ENCODE measurements around the gene BAIAP2.

BAIAP2 gene

DNA sequence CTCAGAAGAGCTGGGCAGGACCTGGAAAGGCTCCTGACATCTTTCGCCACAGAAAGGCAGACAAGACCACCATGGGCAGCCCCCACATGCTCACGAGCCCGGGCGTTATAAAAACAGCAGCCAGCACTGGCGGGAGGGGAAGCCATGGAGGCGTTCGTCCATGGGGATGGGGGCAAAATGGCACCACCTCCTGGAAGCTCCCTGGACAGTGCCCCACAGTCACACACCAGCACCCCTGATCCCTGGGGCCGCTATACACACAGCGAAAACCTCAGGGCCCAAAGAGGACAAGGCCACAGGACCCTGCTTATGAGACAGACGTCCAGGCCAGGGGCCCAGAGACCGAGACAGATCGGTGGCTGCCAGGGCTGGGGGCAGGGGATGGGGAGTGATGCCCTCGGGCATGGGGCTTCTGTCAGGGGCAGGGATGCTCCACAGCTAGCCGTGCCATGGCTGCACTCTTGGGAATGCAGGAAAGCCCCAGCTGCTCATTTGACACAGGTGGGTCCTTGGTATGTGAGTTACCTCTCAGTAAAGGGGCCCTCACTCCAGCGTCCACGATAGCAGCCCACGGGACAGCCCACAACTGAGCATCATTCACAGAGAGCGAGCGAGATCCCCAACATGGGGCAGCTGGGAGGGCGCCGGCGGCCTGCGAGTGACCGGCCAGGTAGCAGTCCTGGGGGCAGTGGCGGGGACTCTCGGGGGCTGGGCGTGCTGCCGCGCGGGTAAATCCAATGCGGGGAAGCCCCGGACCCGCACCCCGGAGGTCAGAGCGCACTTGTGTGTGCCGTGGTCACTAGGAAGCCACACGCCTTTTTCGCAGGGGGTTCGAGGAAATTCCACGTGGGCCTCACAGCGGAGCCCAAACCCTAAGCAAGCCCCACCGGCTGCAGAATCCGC, 124.0 kb downstream of the BAIAP2 start:
- H3K9me3 Mint-ChIP-seq, result no peaks in the 10 kb centered on the region
- no peak overlapping the region for H3K4me3 Mint-ChIP-seq
- no peaks in the 10 kb centered on the region for H3K36me3 Mint-ChIP-seq (ENCODE audit: low read depth)
- H3K27ac Mint-ChIP-seq, result no peak overlapping the region
- no peak for ATAC-seq
- peaks cover 12% of the 10 kb centered on the region for H3K4me1 Mint-ChIP-seq
- DNase-seq, result no peak
- H3K27me3 Mint-ChIP-seq, result peaks cover 2% of the 10 kb centered on the region

DNA sequence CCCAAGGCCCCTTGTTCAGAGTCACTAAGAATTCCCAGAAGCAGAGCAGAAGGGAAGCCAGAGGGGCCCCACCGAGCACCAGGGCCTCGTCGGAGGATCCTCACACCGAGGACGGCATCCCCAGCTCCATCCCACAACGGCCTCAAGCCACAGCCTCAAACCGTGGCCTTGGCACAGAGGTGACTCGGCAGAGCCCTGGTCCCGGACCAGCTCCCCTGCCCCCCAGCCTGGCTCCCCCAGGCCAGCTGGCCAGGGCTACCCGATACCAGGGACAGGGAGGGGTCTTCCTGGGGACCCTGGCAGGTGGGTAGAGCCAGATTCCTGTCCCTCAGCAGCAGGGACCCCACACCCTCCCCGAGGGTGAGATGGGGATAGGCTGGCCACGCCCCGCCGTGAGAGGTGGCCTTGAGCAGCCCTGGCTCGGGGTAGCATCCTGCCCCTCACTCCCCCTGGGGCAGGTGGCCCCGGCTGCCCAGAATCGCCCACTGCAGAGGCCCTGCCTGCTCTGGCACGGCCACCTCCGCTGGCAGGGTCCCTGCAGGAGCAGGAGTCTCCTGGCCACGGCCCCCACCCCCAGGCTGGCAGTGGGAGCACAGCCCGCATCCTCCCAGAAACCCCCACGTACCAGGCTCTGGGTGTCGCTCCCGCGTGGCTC, 124.8 kb downstream of the BAIAP2 start:
- peaks cover 7% of the 10 kb centered on the region for H3K27me3 Mint-ChIP-seq
- no peaks in the 10 kb centered on the region for H3K9me3 Mint-ChIP-seq
- no peaks in the 10 kb centered on the region for H3K36me3 Mint-ChIP-seq (ENCODE audit: low read depth)
- no peak for ATAC-seq
- H3K4me3 Mint-ChIP-seq, result no peak overlapping the region
- H3K27ac Mint-ChIP-seq, result no peak overlapping the region
- no peak for DNase-seq
- H3K4me1 Mint-ChIP-seq, result peaks cover 12% of the 10 kb centered on the region

DNA sequence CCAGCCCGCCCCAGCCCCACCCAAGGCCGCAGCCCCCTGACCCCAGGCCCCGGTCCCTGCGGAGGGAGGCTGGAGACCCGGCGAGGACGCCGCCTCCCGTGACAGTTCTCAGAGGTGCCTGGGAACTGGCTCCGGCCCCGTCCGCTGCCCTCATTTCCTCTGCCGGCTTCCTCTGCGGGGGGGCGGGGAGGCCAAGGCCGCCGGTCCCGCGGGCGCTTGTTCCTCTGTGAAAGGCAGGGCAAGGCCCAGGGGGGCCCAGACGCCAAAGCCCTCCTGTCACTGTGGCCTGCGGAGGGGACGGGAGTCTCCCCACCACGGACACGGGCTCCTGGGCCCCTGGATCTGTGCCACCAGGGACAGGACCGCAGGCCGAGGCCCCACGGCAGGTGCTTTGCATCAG, 125.4 kb downstream of the BAIAP2 start:
- peaks cover 8% of the 10 kb centered on the region for H3K27me3 Mint-ChIP-seq
- H3K27ac Mint-ChIP-seq, result no peak overlapping the region
- no peak for ATAC-seq

GRCh38 chr17:81160747-81161453, 125.9 kb downstream of the BAIAP2 start:
- DNase-seq (no peak), ATAC-seq (no peak)
- peaks cover 12% of the 10 kb centered on the region for H3K4me1 Mint-ChIP-seq
- H3K27ac Mint-ChIP-seq, result no peak overlapping the region
- no peaks in the 10 kb centered on the region for H3K9me3 Mint-ChIP-seq
- peaks cover 8% of the 10 kb centered on the region for H3K27me3 Mint-ChIP-seq
- H3K4me3 Mint-ChIP-seq, result no peak overlapping the region
- no peaks in the 10 kb centered on the region for H3K36me3 Mint-ChIP-seq (ENCODE audit: low read depth)

More for the DNA sequence above, 125.4 kb downstream of the BAIAP2 start:
- no peaks in the 10 kb centered on the region for H3K9me3 Mint-ChIP-seq
- H3K36me3 Mint-ChIP-seq (ENCODE audit: low read depth), result no peaks in the 10 kb centered on the region
- H3K4me1 Mint-ChIP-seq, result peaks cover 12% of the 10 kb centered on the region
- no peak overlapping the region for H3K4me3 Mint-ChIP-seq
- no peak for DNase-seq

DNA sequence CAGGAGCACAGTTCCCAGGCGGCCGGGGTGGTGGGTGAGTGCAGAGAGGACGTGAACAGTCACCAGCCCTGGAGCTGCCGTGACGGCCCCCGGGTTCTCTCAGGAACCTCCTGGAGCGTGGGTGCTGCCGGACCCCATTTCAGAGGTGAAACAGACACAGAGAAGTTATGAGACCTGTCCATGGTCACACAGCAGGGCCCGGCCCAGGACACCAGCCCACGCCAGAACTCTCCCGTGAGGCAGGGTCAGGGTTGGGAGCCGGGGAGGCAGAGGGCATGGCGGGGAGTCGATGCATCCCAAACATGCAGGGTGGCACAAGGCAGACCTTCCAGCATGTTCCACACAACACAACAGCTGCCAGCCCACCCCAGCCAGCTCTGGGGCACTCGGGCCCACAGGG, 126.6 kb downstream of the BAIAP2 start:
- Mint-ChIP-seq H3K4me1 (peaks cover 12% of the 10 kb centered on the region), H3K9me3 (no peaks in the 10 kb centered on the region), H3K27ac (no peak overlapping the region), H3K4me3 (no peak overlapping the region), H3K36me3 (ENCODE audit: low read depth) (no peaks in the 10 kb centered on the region), H3K27me3 (peaks cover 8% of the 10 kb centered on the region)
- DNase-seq (no peak), ATAC-seq (no peak)

DNA sequence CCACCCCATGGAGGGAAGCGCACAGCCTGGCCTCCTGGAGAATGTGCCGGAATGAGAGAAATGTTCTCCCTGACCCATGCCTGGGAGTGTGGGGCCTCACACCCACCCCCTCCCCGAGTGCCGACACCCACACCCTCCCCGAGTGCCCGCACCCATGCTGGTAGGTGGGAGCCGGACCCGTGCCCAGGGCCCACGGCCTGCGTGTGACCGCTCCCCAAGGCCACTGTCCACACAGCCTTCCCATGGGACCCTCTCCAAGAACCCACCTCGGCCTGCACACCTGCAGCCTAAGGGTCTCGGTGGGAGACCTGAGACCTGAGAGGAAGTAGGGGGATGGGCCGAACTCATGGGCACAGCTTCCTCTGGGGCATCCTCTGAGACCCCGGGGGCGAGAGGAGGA, 127.0 kb downstream of the BAIAP2 start:
- DNase-seq (no peak), ATAC-seq (no peak)

DNA sequence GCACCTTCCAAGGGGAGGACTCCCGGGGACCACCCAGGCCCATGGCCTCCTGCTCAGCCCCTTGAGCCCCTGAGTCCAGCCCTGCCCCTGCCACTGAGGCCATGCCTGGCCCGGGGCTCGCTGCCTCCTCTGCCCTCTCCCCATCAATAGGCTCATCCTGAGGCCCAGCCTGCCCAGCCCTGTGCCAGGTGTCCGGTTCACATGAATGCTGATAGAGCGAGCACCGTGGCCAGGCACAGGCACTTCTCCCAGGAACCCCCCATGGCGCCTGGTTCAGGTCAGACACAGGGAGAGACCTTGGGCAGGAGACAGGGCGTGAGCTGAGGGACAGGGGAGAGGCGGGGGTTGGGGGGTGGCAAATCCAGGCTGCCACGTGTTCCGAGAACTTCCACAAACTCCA, 127.5 kb downstream of the BAIAP2 start:
- Mint-ChIP-seq H3K9me3 (no peaks in the 10 kb centered on the region), H3K27me3 (peaks cover 11% of the 10 kb centered on the region), H3K4me1 (peaks cover 14% of the 10 kb centered on the region), H3K4me3 (no peak overlapping the region), H3K27ac (no peak overlapping the region), H3K36me3 (ENCODE audit: low read depth) (no peaks in the 10 kb centered on the region)
- no peak for DNase-seq
- ATAC-seq, result no peak

More for the DNA sequence above, 127.0 kb downstream of the BAIAP2 start:
- H3K27ac Mint-ChIP-seq, result no peak overlapping the region
- H3K9me3 Mint-ChIP-seq, result no peaks in the 10 kb centered on the region
- no peaks in the 10 kb centered on the region for H3K36me3 Mint-ChIP-seq (ENCODE audit: low read depth)
- H3K27me3 Mint-ChIP-seq, result peaks cover 8% of the 10 kb centered on the region
- no peak overlapping the region for H3K4me3 Mint-ChIP-seq
- H3K4me1 Mint-ChIP-seq, result peaks cover 12% of the 10 kb centered on the region

DNA sequence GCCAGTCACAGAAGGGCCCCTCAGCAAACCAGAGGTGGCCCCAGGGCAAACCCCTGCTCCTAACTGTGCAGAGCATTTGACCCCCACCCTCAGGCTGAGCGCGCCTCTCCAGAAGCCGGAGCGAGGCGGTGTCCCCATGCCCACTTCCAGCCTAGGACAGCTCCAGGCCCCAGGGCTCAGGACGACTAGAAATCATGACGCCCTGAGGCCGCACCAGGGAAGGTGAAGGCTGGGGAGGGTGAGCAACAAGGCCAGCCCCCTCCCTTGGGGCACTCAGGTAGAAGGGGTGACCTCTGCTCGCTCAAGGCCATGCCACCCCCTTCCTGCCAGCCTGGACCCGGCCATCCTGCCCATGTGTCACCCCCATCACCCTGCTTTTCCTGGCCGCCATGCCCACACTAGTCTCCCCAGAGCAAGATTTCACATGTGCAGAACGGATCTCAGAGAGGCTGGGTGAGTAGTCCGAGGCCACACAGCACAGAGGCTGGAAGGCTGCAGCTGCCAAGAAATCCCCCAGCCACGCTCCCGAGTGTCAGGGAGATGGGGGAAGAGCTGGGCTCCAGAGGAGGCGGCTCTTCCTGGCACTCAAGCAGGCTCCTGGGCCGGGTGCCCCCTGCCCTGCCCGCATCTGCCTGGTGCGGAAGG, 128.2 kb downstream of the BAIAP2 start:
- Mint-ChIP-seq H3K4me3 (no peak overlapping the region), H3K4me1 (peaks cover 14% of the 10 kb centered on the region), H3K36me3 (ENCODE audit: low read depth) (no peaks in the 10 kb centered on the region), H3K27ac (no peak overlapping the region), H3K9me3 (no peaks in the 10 kb centered on the region), H3K27me3 (peaks cover 11% of the 10 kb centered on the region)
- DNase-seq, result no peak
- no peak for ATAC-seq

GRCh38 chr17:81163703-81164370, 128.9 kb downstream of the BAIAP2 start:
- DNase-seq, result no peak

GRCh38 chr17:81164371-81165245, 129.7 kb downstream of the BAIAP2 start:
- H3K4me3 Mint-ChIP-seq, result no peak overlapping the region
- no peaks in the 10 kb centered on the region for H3K9me3 Mint-ChIP-seq
- no peak for DNase-seq
- H3K36me3 Mint-ChIP-seq (ENCODE audit: low read depth), result no peaks in the 10 kb centered on the region
- H3K27ac Mint-ChIP-seq, result no peak overlapping the region
- H3K27me3 Mint-ChIP-seq, result peaks cover 11% of the 10 kb centered on the region
- no peak for ATAC-seq
- H3K4me1 Mint-ChIP-seq, result peaks cover 12% of the 10 kb centered on the region

More at GRCh38 chr17:81163703-81164370, 128.9 kb downstream of the BAIAP2 start:
- Mint-ChIP-seq H3K36me3 (ENCODE audit: low read depth) (no peaks in the 10 kb centered on the region), H3K9me3 (no peaks in the 10 kb centered on the region), H3K27me3 (peaks cover 11% of the 10 kb centered on the region), H3K4me3 (no peak overlapping the region), H3K4me1 (peaks cover 14% of the 10 kb centered on the region), H3K27ac (no peak overlapping the region)
- no peak for ATAC-seq

- no peak for DNase-seq
- Mint-ChIP-seq H3K27me3 (peaks cover 11% of the 10 kb centered on the region), H3K4me1 (peaks cover 11% of the 10 kb centered on the region), H3K36me3 (ENCODE audit: low read depth) (no peaks in the 10 kb centered on the region), H3K27ac (no peak within 1 kb of the TSS), H3K9me3 (no peaks in the 10 kb centered on the region), H3K4me3 (peak within 1 kb of the TSS; percentile 24)
- no peak for ATAC-seq
Observed at GRCh38 chr17:81165246-81166032, 130.5 kb downstream of the BAIAP2 start, which contains the start of gene PVALEF. Gene PVALEF, plus strand, starts transcription at chr17:81165507. Its CDS starts 15,720 bp downstream, at chr17:81181227.

GRCh38 chr17:81166033-81166492, 131.1 kb downstream of the BAIAP2 start, which contains the start of gene AATK:
Gene AATK, minus strand, starts transcription at chr17:81166221. Its CDS starts 229 bp downstream, at chr17:81165992.
- peak within 1 kb of the TSS; percentile 57 for H3K4me3 Mint-ChIP-seq
- no peak for ATAC-seq

More at GRCh38 chr17:81166033-81166492, 131.1 kb downstream of the BAIAP2 start, which contains the start of gene AATK:
- no peaks in the 10 kb centered on the region for H3K36me3 Mint-ChIP-seq (ENCODE audit: low read depth)
- no peak within 1 kb of the TSS for H3K27ac Mint-ChIP-seq
- DNase-seq, result no peak
- no peaks in the 10 kb centered on the region for H3K9me3 Mint-ChIP-seq
- H3K4me1 Mint-ChIP-seq, result peaks cover 7% of the 10 kb centered on the region
- H3K27me3 Mint-ChIP-seq, result peaks cover 11% of the 10 kb centered on the region

All from activated naive CD8-positive, alpha-beta T cell treated with anti-CD3 and anti-CD28 coated beads, Interleukin-2, amount 50 U/mL, for 24 hours (primary cell).